Hepatocyte (in vitro differentiated cells): Measurements from ENCODE around the gene SLX4. TPM values are rescaled to one million over a fixed set of nuclear protein-coding genes. Genes with fewer than 3 reads are reported as not detected.

Source experiments
- DNase-seq: peaks from one replicate; pipeline ENCODE4 v3.0.0-alpha.2; 2016; ENCODE audit warnings: low spot score
- H2AFZ ChIP-seq: fragments of 200-600 bp; sonication (generic); 2 replicates; pipeline ENCODE4 v1.6.0; 2016; ENCODE audit warnings: antibody characterized with exemption, mild to moderate bottlenecking
- H3K27ac ChIP-seq: fragments of 200-600 bp; sonication (generic); 2 replicates; pipeline ENCODE4 v1.5.1; 2016; ENCODE audit warnings: mild to moderate bottlenecking
- H3K27me3 ChIP-seq: fragments of 200-600 bp; sonication (generic); 2 replicates; pipeline ENCODE4 v1.6.1; 2016
- H3K36me3 ChIP-seq: fragments of 200-600 bp; sonication (generic); replicated peaks from 2 replicates; pipeline ENCODE4 v1.5.1; 2016; ENCODE audit warnings: low read depth; ENCODE audit not compliant: insufficient read depth
- H3K4me1 ChIP-seq: fragments of 200-600 bp; sonication (generic); 2 replicates; pipeline ENCODE4 v1.5.1; 2016; ENCODE audit warnings: mild to moderate bottlenecking, moderate library complexity; ENCODE audit not compliant: insufficient read depth
- H3K4me2 ChIP-seq: fragments of 200-600 bp; sonication (generic); 2 replicates; pipeline ENCODE4 v1.6.0; 2016
- H3K4me3 ChIP-seq: fragments of 200-600 bp; sonication (generic); 2 replicates; pipeline ENCODE4 v1.5.1; 2016; ENCODE audit warnings: mild to moderate bottlenecking
- H3K79me2 ChIP-seq: fragments of 200-600 bp; sonication (generic); 2 replicates; pipeline ENCODE4 v1.6.0; 2017; ENCODE audit warnings: mild to moderate bottlenecking
- H3K9me2 ChIP-seq: fragments of 200-600 bp; sonication (generic); replicated peaks from 2 replicates; pipeline ENCODE4 v1.6.0; 2017; ENCODE audit warnings: mild to moderate bottlenecking; ENCODE audit not compliant: insufficient read depth
- H3K9me3 ChIP-seq: fragments of 200-600 bp; sonication (generic); 2 replicates; pipeline ENCODE4 v1.5.1; 2016; ENCODE audit warnings: low read depth, mild to moderate bottlenecking
- H4K20me1 ChIP-seq: fragments of 200-600 bp; sonication (generic); 2 replicates; pipeline ENCODE4 v1.6.0; 2016; ENCODE audit warnings: mild to moderate bottlenecking; ENCODE audit not compliant: insufficient read depth, poor library complexity, severe bottlenecking
- CTCF ChIP-seq: fragments of 200-600 bp; sonication (generic); IDR thresholded peaks from 2 replicates; pipeline ENCODE4 v1.5.1; 2016; ENCODE audit warnings: antibody characterized with exemption, mild to moderate bottlenecking; ENCODE audit not compliant: poor library complexity
- EZH2 ChIP-seq: fragments of 200-600 bp; sonication (generic); IDR thresholded peaks from 2 replicates; pipeline ENCODE4 v1.6.1; 2016; ENCODE audit warnings: antibody characterized with exemption, mild to moderate bottlenecking, borderline replicate concordance
- EZH2phosphoT487 ChIP-seq: fragments of 200-600 bp; sonication (generic); IDR thresholded peaks from one replicate; pipeline ENCODE4 v1.6.1; 2018; ENCODE audit warnings: antibody characterized with exemption, mild to moderate bottlenecking, low read depth, moderate library complexity; ENCODE audit not compliant: unreplicated experiment, severe bottlenecking
- WGBS: methylation state at CpG from one replicate; pipeline ENCODE4 v1.1.6; 2016; ENCODE audit warnings: low lambda C conversion rate; ENCODE audit errors: missing lambda C conversion rate; 5-methylcytosine and 5-hydroxymethylcytosine counted together
- polyA plus RNA-seq: library from polyadenylated mRNA; unstranded; fragments of >200 nt; fragmentation: Nextera tagmentation; extraction: Ambion mirVana; gene quantifications from 2 replicates; pipeline ENCODE4 v1.2.1, GENCODE V29; 2016
- total RNA-seq: library from RNA; depleted of rRNA; stranded (reverse); fragments of >200 nt; gene quantifications from 2 replicates; pipeline ENCODE4 v1.2.3, GENCODE V29; 2014

SLX4 gene
- total and polyA plus RNA-seq, 2 experiments from 2014 or later = 1.9 to 4.6 TPM

- no peaks in the 10 kb centered on the region for H3K27me3 ChIP-seq
- TF ChIP-seq CTCF (no peak), EZH2 (no peak)
- 97% methylated on average over 9 of the region's 9 CpGs for whole genome bisulfite sequencing
Observed at GRCh38 chr16:3564889-3565141, 46.6 kb downstream of the SLX4 start.

DNA sequence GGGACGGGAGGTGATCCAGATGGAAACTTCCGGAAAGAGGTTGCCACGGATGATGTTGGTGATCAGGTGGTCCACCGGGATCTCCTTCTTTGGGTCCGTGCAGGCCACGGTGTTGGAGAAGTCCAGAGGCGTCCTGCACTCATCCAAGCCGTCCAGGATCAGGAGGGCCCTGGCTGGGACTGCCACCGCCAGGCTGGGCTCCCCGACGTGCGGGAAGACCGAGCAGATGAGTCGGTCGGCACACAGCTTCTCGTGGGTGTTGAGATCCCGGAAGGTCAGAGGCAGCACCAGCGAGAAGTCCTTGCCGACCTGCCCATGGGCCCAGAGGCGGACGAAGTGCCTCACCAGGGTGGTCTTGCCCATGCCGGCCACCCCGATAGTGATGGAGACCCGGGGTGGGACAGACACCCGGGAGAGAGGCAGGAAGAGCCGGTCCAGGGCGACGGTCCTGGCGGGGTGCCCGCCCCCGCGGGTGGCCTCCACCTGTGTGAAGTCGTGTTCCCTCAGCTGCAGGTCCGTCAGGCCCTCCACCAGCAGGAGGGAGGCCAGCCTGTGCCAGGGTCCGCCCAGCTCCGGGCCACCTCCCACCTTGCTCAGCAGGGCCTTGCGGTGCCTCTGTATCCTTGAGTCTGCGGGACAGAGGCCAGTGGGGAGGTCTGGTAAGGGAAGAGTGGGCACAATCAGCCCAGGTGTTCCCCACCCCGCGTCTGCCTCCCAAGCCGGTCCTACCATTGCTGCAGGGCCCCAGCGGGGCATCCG is 47.1 kb downstream of the SLX4 start:
- Histone ChIP-seq H3K27ac (no peak overlapping the region), H3K79me2 (no peaks in the 10 kb centered on the region), H3K9me2 (no peaks in the 10 kb centered on the region), H3K4me3 (no peak overlapping the region), H4K20me1 (no peaks in the 10 kb centered on the region), H3K36me3 (no peaks in the 10 kb centered on the region), H3K27me3 (no peaks in the 10 kb centered on the region), H2AFZ (no peak overlapping the region), H3K9me3 (no peaks in the 10 kb centered on the region), H3K4me1 (no peaks in the 10 kb centered on the region), H3K4me2 (no peak overlapping the region)
- TF ChIP-seq EZH2phosphoT487 (no peak), CTCF (no peak), EZH2 (no peak)
- no peak for DNase-seq
- 95% methylated on average over 43 of the region's 43 CpGs for WGBS

More at GRCh38 chr16:3564889-3565141, 46.6 kb downstream of the SLX4 start:
- H3K4me3 ChIP-seq = no peak overlapping the region
- no peaks in the 10 kb centered on the region for H4K20me1 ChIP-seq
- H3K36me3 ChIP-seq = no peaks in the 10 kb centered on the region
- no peak overlapping the region for H3K4me2 ChIP-seq
- H2AFZ ChIP-seq = no peak overlapping the region
- no peak overlapping the region for H3K27ac ChIP-seq
- H3K9me2 ChIP-seq = no peaks in the 10 kb centered on the region
- H3K4me1 ChIP-seq = no peaks in the 10 kb centered on the region
- no peak for DNase-seq
- H3K79me2 ChIP-seq = no peaks in the 10 kb centered on the region
- no peaks in the 10 kb centered on the region for H3K9me3 ChIP-seq

GRCh38 chr16:3562914-3563480 is 48.4 kb downstream of the SLX4 start:
- no peak overlapping the region for H3K4me2 ChIP-seq
- WGBS = 95% methylated on average over 28 of the region's 29 CpGs
- no peak overlapping the region for H3K27ac ChIP-seq
- H2AFZ ChIP-seq = no peak overlapping the region
- H4K20me1 ChIP-seq = no peaks in the 10 kb centered on the region
- H3K9me3 ChIP-seq = no peaks in the 10 kb centered on the region
- DNase-seq = no peak
- H3K4me1 ChIP-seq = no peaks in the 10 kb centered on the region
- H3K79me2 ChIP-seq = no peaks in the 10 kb centered on the region
- TF ChIP-seq EZH2phosphoT487 (no peak), CTCF (no peak), EZH2 (no peak)
- no peaks in the 10 kb centered on the region for H3K9me2 ChIP-seq
- no peak overlapping the region for H3K4me3 ChIP-seq
- H3K36me3 ChIP-seq = no peaks in the 10 kb centered on the region
- H3K27me3 ChIP-seq = no peaks in the 10 kb centered on the region
